Gastroesophageal sphincter (tissue), 4 donors: ENCODE results near the gene KDM2B. TPM values are rescaled to one million over a fixed set of nuclear protein-coding genes. Genes with fewer than 3 reads are reported as not detected.

Source experiments
- ATAC-seq: fragments of 150-250 bp; one replicate; pipeline ENCODE4 v1.9.1; 2016; ENCODE audit warnings: mild to moderate bottlenecking, moderate library complexity
- H3K27ac ChIP-seq, 4 donors: fragments of 200-600 bp; sonication (generic) in 3 of 4; 1 replicate in 3 of 4; 2 replicates in 1 of 4; pipeline ENCODE4 v1.5.1; 2016 to 2019
- H3K27me3 ChIP-seq: fragments of 200-600 bp; sonication (generic); one replicate; pipeline ENCODE4 v1.5.1; 2019
- H3K36me3 ChIP-seq, 2 donors: fragments of 200-600 bp; sonication (generic); one replicate each; pipeline ENCODE4 v1.5.1; 2019; ENCODE audit warnings: control low read depth in 1 of 2
- H3K4me1 ChIP-seq, 3 donors: fragments of 200-600 bp; sonication (generic); 1 replicate in 2 of 3; 2 replicates in 1 of 3; pipeline ENCODE4 v1.5.1; 2016 to 2019; ENCODE audit warnings: control low read depth in 2 of 3
- H3K4me3 ChIP-seq, 2 donors: fragments of 200-600 bp; sonication (generic); one replicate each; pipeline ENCODE4 v1.5.1; 2019; ENCODE audit warnings: mild to moderate bottlenecking in 1 of 2, moderate library complexity in 1 of 2
- H3K9me3 ChIP-seq, 3 donors: fragments of 200-600 bp; sonication (generic); one replicate each; pipeline ENCODE4 v1.5.1; 2017 to 2019; ENCODE audit warnings: control low read depth in 2 of 3
- CTCF ChIP-seq, 4 experiments: fragments of 200-600 bp in 2 of 4; fragments of 450-650 bp in 2 of 4; sonication (generic) in 1 of 4; IDR thresholded peaks; one replicate each; pipeline ENCODE4 v1.5.1; 2017 to 2019; ENCODE audit warnings: antibody characterized with exemption in 4 of 4, mild to moderate bottlenecking in 2 of 4, moderate library complexity in 2 of 4
- EP300 ChIP-seq: sonication (generic); formaldehyde crosslinking; IDR thresholded peaks from one replicate; pipeline ENCODE4 v1.6.1; 2017; ENCODE audit warnings: antibody characterized with exemption, mild to moderate bottlenecking
- POLR2A ChIP-seq, 2 donors: fragments of 450-650 bp; IDR thresholded peaks; one replicate each; pipeline ENCODE4 v1.6.1; 2017; ENCODE audit warnings: antibody characterized with exemption in 2 of 2, mild to moderate bottlenecking in 2 of 2, moderate library complexity in 1 of 2
- POLR2AphosphoS5 ChIP-seq: sonication (generic); formaldehyde crosslinking; IDR thresholded peaks from one replicate; pipeline ENCODE4 v1.6.1; 2017; ENCODE audit warnings: antibody characterized with exemption
- WGBS, 2 donors: methylation state at CpG; one replicate each; pipeline ENCODE4 v1.1.5; 2018; ENCODE audit warnings: low coverage in 1 of 2; 5-methylcytosine and 5-hydroxymethylcytosine counted together
- total RNA-seq, 4 donors: library from RNA; depleted of rRNA; stranded (reverse); fragments of >200 nt; gene quantifications; one replicate each; pipeline ENCODE4 v1.1.0, GENCODE V29; 2016

KDM2B gene
- total RNA-seq, 4 donors from 2014 or later, result 10.0 to 26.5 (median 15.0) TPM

- Histone ChIP-seq H3K4me3 (no peak overlapping the region), H3K9me3 (no peaks in the 10 kb centered on the region), H3K27ac (no peak overlapping the region), H3K27me3 (no peaks in the 10 kb centered on the region), H3K4me1 (peaks cover 0 to 49% (median 8%) of the 10 kb centered on the region in 3 donors), H3K36me3 (peaks cover 0 to 27% of the 10 kb centered on the region in 2 donors)
- no peak for TF ChIP-seq CTCF (IDR thresholded peaks at IDR 0.05)
- TF ChIP-seq EP300, result no peak
- TF ChIP-seq POLR2AphosphoS5, result no peak
- TF ChIP-seq POLR2A (IDR thresholded peaks at IDR 0.05), result no peak
- 86% methylated on average over 1 of the region's 1 CpG; no CpG with 5 or more reads in 1 of the 2 donors for WGBS, 2 donors
- ATAC-seq, result no peak
These were observed 176.1 kb downstream of the KDM2B start for GRCh38 chr12:121404734-121405133.

GRCh38 chr12:121403721-121404120, 177.1 kb downstream of the KDM2B start:
- WGBS, 2 donors, result 81 to 84% methylated on average over 4 to 5 of the region's 5 CpGs
- H3K4me1 ChIP-seq, result peaks cover 0 to 56% (median 13%) of the 10 kb centered on the region in 3 donors
- no peak for TF ChIP-seq POLR2AphosphoS5
- TF ChIP-seq CTCF (IDR thresholded peaks at IDR 0.05), result no peak
- TF ChIP-seq POLR2A (IDR thresholded peaks at IDR 0.05), result no peak
- TF ChIP-seq EP300, result no peak
- no peak overlapping the region for H3K27ac ChIP-seq
- ATAC-seq, result no peak
- H3K36me3 ChIP-seq, result peaks cover 0 to 20% of the 10 kb centered on the region in 2 donors
- no peak overlapping the region for H3K4me3 ChIP-seq
- H3K9me3 ChIP-seq, result no peaks in the 10 kb centered on the region
- no peaks in the 10 kb centered on the region for H3K27me3 ChIP-seq

- peak; percentile 56 for ATAC-seq
- Histone ChIP-seq H3K4me1 (peaks cover 0 to 60% (median 14%) of the 10 kb centered on the region in 3 donors), H3K4me3 (peak overlapping the region; percentile 83 to 95), H3K36me3 (peaks cover 0 to 10% of the 10 kb centered on the region in 2 donors), H3K9me3 (no peaks in the 10 kb centered on the region), H3K27me3 (no peaks in the 10 kb centered on the region), H3K27ac (peak overlapping the region; percentile 79 to 98 (median 94))
- no peak for TF ChIP-seq EP300
- TF ChIP-seq CTCF (IDR thresholded peaks at IDR 0.05), result peak in 1 of 4 experiments; percentile 3
- 3 to 4% methylated on average over 9 to 10 of the region's 48 CpGs for WGBS, 2 donors
These were observed 180.3 kb downstream of the KDM2B start for GRCh38 chr12:121400332-121401139.

- ATAC-seq, result peak; percentile 99
These were observed 181.2 kb downstream of the KDM2B start, which contains the start of gene RNF34 for GRCh38 chr12:121399391-121400331. RNF34 (plus strand) TSS chr12:121400118; CDS start chr12:121400213, 95 bp downstream.

More at GRCh38 chr12:121399391-121400331, 181.2 kb downstream of the KDM2B start, which contains the start of gene RNF34:
- TF ChIP-seq POLR2A (IDR thresholded peaks at IDR 0.05) (peak; percentile 91 to 94), EP300 (no peak), POLR2AphosphoS5 (peak; percentile 99), CTCF (IDR thresholded peaks at IDR 0.05) (peak in 1 of 4 experiments; percentile 2)
- H3K4me3 ChIP-seq, result peak within 1 kb of the TSS; percentile 83 to 95
- H3K4me1 ChIP-seq, result peaks cover 0 to 51% (median 14%) of the 10 kb centered on the region in 3 donors
- WGBS, 2 donors, result 1 to 12% methylated on average over 6 to 10 of the region's 77 CpGs
- H3K36me3 ChIP-seq, result peaks cover 0 to 1% of the 10 kb centered on the region in 2 donors
- no peaks in the 10 kb centered on the region for H3K27me3 ChIP-seq
- no peaks in the 10 kb centered on the region for H3K9me3 ChIP-seq
- peak within 1 kb of the TSS; percentile 79 to 98 (median 94) for H3K27ac ChIP-seq
